ENCODE data around the gene GSTA5. TPM values are rescaled to one million over a fixed set of nuclear protein-coding genes. Genes with fewer than 3 reads are reported as not detected.

GSTA5 gene
- not detected in 2 replicates for total RNA-seq (ENCODE audit: low replicate concordance)
- long read RNA-seq: 0 reads

DNA sequence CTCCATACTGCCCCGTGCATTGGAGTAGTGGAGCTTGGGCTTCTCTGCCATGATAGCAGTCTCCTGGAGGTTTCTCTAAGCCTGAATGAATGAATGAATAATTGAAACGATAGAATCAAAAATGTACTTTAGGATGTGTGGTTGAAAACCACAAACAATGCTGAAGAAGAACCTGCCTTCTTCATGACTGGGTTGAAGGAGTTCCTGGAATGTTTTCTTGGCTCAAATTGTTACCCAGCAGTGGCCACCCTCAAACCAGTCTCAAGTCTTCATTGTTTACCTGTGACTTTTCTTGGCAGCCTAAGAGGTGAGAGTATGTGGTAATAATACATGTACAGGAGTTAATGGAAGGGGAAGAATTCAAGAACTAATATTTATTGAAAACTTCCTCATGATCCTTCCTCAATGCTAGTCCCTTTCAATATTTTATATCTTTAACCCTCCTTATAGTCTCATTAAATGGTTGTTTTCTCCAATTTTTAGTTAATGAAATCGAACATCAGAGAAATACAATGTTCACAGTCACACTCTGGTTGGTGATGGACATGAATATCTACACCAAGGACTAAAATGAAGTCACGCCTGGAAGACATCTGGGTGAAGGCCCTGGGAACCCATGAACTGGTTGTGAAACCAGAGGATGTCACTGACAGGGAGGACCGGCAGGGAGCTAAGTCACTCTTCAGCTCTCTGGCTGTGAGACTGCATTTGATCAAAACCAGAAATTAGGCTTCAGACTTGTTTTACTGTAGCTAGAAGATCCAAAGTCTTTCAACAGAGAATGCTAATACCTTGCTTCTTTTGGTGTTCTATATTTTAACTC, at the start of gene GSTA5:
Gene GSTA5 (minus strand): TSS at position 51 of the 823 bp plus-strand sequence.
- no peak for DNase-seq (ENCODE audit: extremely low spot score, unreplicated experiment)
- peaks cover 5% of the 10 kb centered on the region for H3K27me3 Mint-ChIP-seq
- H3K9me3 Mint-ChIP-seq: no peaks in the 10 kb centered on the region
- no peak within 1 kb of the TSS for H3K4me3 Mint-ChIP-seq
- H3K4me1 Mint-ChIP-seq (ENCODE audit: unreplicated experiment): no peaks in the 10 kb centered on the region
- no peaks in the 10 kb centered on the region for H3K36me3 Mint-ChIP-seq
- TF ChIP-seq, protein P1, sequence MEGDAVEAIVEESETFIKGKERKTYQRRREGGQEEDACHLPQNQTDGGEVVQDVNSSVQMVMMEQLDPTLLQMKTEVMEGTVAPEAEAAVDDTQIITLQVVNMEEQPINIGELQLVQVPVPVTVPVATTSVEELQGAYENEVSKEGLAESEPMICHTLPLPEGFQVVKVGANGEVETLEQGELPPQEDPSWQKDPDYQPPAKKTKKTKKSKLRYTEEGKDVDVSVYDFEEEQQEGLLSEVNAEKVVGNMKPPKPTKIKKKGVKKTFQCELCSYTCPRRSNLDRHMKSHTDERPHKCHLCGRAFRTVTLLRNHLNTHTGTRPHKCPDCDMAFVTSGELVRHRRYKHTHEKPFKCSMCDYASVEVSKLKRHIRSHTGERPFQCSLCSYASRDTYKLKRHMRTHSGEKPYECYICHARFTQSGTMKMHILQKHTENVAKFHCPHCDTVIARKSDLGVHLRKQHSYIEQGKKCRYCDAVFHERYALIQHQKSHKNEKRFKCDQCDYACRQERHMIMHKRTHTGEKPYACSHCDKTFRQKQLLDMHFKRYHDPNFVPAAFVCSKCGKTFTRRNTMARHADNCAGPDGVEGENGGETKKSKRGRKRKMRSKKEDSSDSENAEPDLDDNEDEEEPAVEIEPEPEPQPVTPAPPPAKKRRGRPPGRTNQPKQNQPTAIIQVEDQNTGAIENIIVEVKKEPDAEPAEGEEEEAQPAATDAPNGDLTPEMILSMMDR (conservative IDR thresholded peaks at IDR 0.05): no peak
- H3K27ac Mint-ChIP-seq: no peak within 1 kb of the TSS

- Mint-ChIP-seq H3K4me3 (no peak overlapping the region), H3K27ac (no peak overlapping the region), H3K36me3 (no peaks in the 10 kb centered on the region), H3K9me3 (no peaks in the 10 kb centered on the region), H3K27me3 (no peaks in the 10 kb centered on the region), H3K4me1 (ENCODE audit: unreplicated experiment) (peaks cover 3% of the 10 kb centered on the region)
- TF ChIP-seq, protein P1 (conservative IDR thresholded peaks at IDR 0.05): no peak
- no peak for DNase-seq (ENCODE audit: extremely low spot score, unreplicated experiment)
Observed at GRCh38 chr6:52890018-52890417, 49.4 kb upstream of the GSTA5 start.

DNA sequence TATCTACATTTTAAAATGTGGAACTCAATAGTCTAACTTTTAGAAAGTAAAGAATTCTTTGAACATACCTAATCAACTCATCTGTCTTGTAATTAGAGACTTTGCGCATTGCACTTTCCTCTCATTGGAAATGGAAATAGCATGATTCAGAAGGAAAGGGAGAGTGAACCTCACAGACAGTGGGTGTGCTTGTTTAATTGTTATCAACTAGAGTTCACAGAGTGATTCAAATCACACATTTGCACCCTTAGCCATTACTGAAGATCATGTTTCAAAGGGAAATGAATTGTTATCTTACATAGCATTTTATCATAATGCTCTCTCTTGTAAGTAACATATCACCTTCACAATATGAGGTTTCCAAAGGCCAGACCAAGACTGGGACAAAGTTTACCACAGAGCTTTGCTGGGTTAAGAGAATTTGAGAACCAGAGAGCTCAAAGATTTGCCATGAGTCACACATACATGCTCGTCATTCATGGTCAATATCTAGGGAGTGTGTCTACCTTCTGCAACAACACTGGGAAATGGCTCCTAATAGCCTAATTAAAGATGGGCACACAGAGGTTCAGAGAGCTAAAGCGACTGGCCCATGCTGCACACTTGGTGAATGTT, 47.4 kb upstream of the GSTA5 start:
- Mint-ChIP-seq H3K27ac (no peak overlapping the region), H3K36me3 (no peaks in the 10 kb centered on the region), H3K27me3 (no peaks in the 10 kb centered on the region), H3K9me3 (no peaks in the 10 kb centered on the region), H3K4me1 (ENCODE audit: unreplicated experiment) (peaks cover 3% of the 10 kb centered on the region), H3K4me3 (no peak overlapping the region)
- TF ChIP-seq, protein P1 (conservative IDR thresholded peaks at IDR 0.05): no peak
- no peak for DNase-seq (ENCODE audit: extremely low spot score, unreplicated experiment)

DNA sequence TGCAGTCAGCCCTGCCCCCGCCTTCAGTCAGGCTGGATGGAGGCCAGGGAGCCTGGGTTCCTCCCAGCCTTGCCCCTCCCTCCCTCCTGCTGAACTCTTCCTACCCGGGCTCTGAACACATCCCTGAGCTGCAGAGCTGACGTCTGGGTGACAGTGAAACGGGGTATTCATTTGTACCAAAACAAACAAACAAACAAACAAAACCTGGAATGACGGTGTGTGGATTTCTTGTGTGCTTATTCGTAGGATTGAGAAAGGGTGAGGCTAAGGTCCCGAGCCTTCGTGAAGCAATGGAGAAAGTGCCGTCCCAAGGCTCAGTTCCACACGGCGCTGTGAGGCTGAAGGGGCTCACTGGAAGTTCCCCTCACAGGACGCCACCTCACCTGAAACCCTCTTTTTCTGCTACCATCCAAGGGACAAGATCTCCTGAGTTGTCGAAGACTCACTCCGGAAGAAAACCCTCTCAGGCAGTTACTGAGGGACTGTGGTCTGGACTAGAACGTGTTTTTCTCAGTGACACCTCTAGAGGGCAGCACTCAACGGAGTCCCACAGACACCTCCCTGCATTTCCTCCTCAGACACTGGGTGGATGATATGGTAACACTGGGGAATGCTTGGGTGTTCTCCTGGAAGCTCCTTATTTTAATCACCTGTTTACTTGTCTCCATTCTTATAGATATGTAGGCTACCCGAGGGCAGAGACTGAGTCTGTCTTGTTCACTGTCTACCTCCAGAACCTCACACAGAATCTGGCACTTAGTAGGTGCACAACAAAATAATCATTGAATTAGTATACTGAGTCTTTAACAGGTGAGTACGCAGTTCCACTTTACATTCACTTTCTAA, 41.6 kb upstream of the GSTA5 start:
- no peaks in the 10 kb centered on the region for H3K36me3 Mint-ChIP-seq
- no peaks in the 10 kb centered on the region for H3K9me3 Mint-ChIP-seq
- no peaks in the 10 kb centered on the region for H3K27me3 Mint-ChIP-seq
- DNase-seq (ENCODE audit: extremely low spot score, unreplicated experiment): peak; percentile 74
- peaks cover 10% of the 10 kb centered on the region for H3K4me1 Mint-ChIP-seq (ENCODE audit: unreplicated experiment)
- H3K4me3 Mint-ChIP-seq: peak overlapping the region; percentile 93
- peak overlapping the region; percentile 75 for H3K27ac Mint-ChIP-seq
- TF ChIP-seq, protein P1 (conservative IDR thresholded peaks at IDR 0.05): peak; percentile 92

- no peak for DNase-seq (ENCODE audit: extremely low spot score, unreplicated experiment)
- Mint-ChIP-seq H3K9me3 (no peaks in the 10 kb centered on the region), H3K4me3 (peak overlapping the region; percentile 93), H3K27ac (peak overlapping the region; percentile 75), H3K4me1 (ENCODE audit: unreplicated experiment) (peaks cover 11% of the 10 kb centered on the region), H3K36me3 (no peaks in the 10 kb centered on the region), H3K27me3 (no peaks in the 10 kb centered on the region)
- TF ChIP-seq, protein P1 (conservative IDR thresholded peaks at IDR 0.05): no peak
Observed at GRCh38 chr6:52881662-52881995, 41.0 kb upstream of the GSTA5 start.

All from type B pancreatic cell (in vitro differentiated cells).